Psoas muscle (tissue), 8 donors: ENCODE data around the gene MDM2. TPM values are rescaled to one million over a fixed set of nuclear protein-coding genes. Genes with fewer than 3 reads are reported as not detected.
A peak's percentile ranks its signal among the peaks of the same experiment; 100 is the strongest.

Experiments
- ATAC-seq, 4 donors: fragments of 200-7000 bp; cut with Tn5 transposase; one replicate each; pipeline ENCODE4 v1.9.1; 2020; ENCODE audit warnings: moderate library complexity in 3 of 4, mild to moderate bottlenecking in 2 of 4
- DNase-seq, 2 donors: peaks; one replicate each; pipeline ENCODE4 v3.0.0-alpha.2; 2020
- H3K27ac ChIP-seq: fragments of 200-600 bp; one replicate; pipeline ENCODE4 v1.8.0; 2022
- H3K27me3 ChIP-seq, 3 donors: fragments of 200-600 bp in 1 of 3; one replicate each; pipeline versions ENCODE4 v1.6.1 to v1.8.0; 2013 to 2022; ENCODE audit warnings: low read length in 2 of 3, mild to moderate bottlenecking in 2 of 3, moderate library complexity in 1 of 3; ENCODE audit not compliant: insufficient read depth in 3 of 3
- H3K36me3 ChIP-seq, 2 donors: fragments of 200-600 bp in 1 of 2; one replicate each; pipeline versions ENCODE4 v1.6.1 to v1.8.0; 2013 to 2022; ENCODE audit warnings: low read depth in 1 of 2, mild to moderate bottlenecking in 1 of 2, moderate library complexity in 1 of 2; ENCODE audit not compliant: insufficient read depth in 1 of 2
- H3K4me1 ChIP-seq: fragments of 200-600 bp; one replicate; pipeline ENCODE4 v1.8.0; 2022
- H3K4me3 ChIP-seq: fragments of 200-600 bp; one replicate; pipeline ENCODE4 v1.8.0; 2022; ENCODE audit warnings: mild to moderate bottlenecking
- H3K9me3 ChIP-seq: fragments of 200-600 bp; one replicate; pipeline ENCODE4 v1.8.0; 2022
- WGBS, 3 donors: extraction: QIAGEN DNeasy Blood & Tissue Kit; methylation state at CpG; one replicate each; pipeline versions ENCODE4 v1.1.6 to v1.1.7; 2013; 5-methylcytosine and 5-hydroxymethylcytosine counted together
- intact Hi-C, 2 donors: fragments of 100-400 bp; cut with DNase I; formaldehyde crosslinking; loops; one replicate each; pipeline versions ENCODE4 v1.11.0 to v1.14.2; 2022
- polyA plus RNA-seq, 3 donors: library from polyadenylated mRNA; stranded (reverse); fragments of 200-250 nt; gene quantifications; one replicate each; pipeline ENCODE4 v1.2.3, GENCODE V29; 2013
- total RNA-seq, 4 donors: library from RNA; stranded (reverse); fragmentation: NEBNext Ultra II Directional in 2 of 4; extraction: Animal tissue kit (Norgen Biotek cat#: 25700) in 2 of 4; gene quantifications; one replicate each; pipeline versions ENCODE4 v1.2.1 to v1.2.4, GENCODE V29; 2021 to 2023
- TF ChIP-seq, protein P1 (sequence below): fragments of 200-600 bp; IDR thresholded peaks from one replicate; pipeline ENCODE4 v1.8.0; 2022; ENCODE audit warnings: antibody characterized with exemption
- donor health status: healthy with polysubstance abuse.
- donor health status: DM: no; HTN: no; CAD: no; lungs with moderate emphysema.
- donor health status: Bipolar disorder and iron deficiency.
- donor health status: healthy.
- donor health status: DM: yes; HTN: yes; CAD: no.
- donor health status: DM: no; HTN: no; CAD: no.
- donor health status: DM: no; HTN: no; CAD: no.
- donor health status: DM: yes; HTN: yes; CAD: no.

Gene MDM2
- total and polyA plus RNA-seq, 7 donors = 25.0 to 455 (median 51.8) TPM

DNA sequence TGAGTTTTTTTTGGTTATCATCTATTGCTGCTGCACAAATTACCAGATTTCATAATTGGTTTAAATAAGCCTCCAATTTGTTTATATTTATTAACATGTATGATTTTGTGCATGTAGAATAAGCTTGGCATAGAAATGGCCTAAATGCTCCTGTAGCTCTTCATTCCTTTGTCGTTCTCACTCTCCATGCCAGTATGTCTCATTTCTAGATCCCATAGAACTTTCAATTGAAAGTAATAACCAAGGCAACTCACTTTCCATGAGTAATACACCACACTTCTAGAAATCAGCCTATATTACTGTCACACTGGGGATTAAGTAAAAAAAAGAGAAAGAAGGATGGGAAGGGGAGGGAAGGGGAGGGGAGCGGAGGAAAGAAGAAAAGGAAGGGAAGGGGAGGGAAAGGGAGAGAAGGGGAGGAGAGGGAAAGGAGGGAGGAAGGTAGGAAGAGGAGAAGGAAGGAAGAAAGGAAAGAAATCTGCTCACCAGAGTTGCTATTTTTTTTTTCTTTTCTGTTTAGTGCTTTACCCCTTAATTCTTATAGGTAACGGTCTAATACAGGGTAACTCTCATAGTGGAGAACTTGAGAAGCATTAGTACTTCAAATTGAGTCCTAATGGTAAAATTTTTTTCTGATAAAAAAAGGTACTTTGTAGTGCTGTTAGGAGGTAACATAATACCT, 45.6 kb downstream of the MDM2 start:
- Histone ChIP-seq H3K36me3 (no peaks in the 10 kb centered on the region), H3K4me1 (no peaks in the 10 kb centered on the region), H3K27ac (no peak overlapping the region), H3K4me3 (no peak overlapping the region), H3K27me3 (no peaks in the 10 kb centered on the region), H3K9me3 (no peaks in the 10 kb centered on the region)
- TF ChIP-seq, protein P1, sequence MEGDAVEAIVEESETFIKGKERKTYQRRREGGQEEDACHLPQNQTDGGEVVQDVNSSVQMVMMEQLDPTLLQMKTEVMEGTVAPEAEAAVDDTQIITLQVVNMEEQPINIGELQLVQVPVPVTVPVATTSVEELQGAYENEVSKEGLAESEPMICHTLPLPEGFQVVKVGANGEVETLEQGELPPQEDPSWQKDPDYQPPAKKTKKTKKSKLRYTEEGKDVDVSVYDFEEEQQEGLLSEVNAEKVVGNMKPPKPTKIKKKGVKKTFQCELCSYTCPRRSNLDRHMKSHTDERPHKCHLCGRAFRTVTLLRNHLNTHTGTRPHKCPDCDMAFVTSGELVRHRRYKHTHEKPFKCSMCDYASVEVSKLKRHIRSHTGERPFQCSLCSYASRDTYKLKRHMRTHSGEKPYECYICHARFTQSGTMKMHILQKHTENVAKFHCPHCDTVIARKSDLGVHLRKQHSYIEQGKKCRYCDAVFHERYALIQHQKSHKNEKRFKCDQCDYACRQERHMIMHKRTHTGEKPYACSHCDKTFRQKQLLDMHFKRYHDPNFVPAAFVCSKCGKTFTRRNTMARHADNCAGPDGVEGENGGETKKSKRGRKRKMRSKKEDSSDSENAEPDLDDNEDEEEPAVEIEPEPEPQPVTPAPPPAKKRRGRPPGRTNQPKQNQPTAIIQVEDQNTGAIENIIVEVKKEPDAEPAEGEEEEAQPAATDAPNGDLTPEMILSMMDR = no peak
- intact Hi-C loops = no loop called here
- ATAC-seq = no peak
- DNase-seq = no peak
- WGBS, 3 donors = 84 to 88% (median 85%) methylated on average over 3 of the region's 3 CpGs

DNA sequence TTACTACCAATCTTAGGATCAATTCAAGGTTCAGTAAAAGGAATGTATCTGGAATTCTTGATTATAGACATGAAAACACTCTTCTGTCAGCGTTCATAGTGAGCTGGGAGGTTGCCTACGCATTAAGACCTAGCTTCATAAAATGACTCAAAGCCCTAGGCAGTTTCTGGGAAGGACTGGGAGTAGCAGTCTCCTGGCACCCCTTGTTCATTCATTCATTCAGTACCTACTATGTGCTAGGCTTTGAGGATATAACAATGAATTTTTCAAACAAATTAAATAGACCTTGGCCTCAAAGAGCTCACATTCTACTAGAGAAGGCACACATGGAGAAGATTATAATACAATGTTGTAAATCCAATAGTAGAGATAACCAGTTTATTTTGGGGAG, 46.1 kb downstream of the MDM2 start:
- intact Hi-C loops = no loop called here
- Histone ChIP-seq H3K9me3 (no peaks in the 10 kb centered on the region), H3K4me3 (no peak overlapping the region), H3K4me1 (no peaks in the 10 kb centered on the region), H3K36me3 (no peaks in the 10 kb centered on the region), H3K27me3 (no peaks in the 10 kb centered on the region), H3K27ac (no peak overlapping the region)
- WGBS, 3 donors = 68 to 90% (median 84%) methylated on average over 2 of the region's 2 CpGs
- no peak for DNase-seq
- ATAC-seq = peak in 1 of 4 donors; percentile 12
- TF ChIP-seq, protein P1 = no peak

DNA sequence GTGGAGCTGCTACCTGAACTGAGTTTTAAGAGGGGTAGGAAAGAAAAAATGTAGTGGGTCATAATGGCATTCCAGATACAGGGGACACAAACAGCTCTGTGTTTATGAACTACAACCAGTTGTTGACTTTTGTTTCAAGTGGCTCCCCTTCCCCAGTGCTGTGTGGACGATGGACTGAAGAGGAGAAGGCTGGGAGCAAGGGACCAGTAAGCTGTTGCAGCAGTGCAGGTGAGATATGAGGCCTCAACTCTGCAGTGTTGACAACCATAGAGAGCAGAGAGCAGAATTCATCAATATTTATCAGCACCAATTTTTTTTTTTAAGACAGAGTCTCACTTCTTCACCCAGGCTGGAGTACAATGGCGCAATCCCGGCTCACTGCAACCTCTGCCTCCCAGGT, 46.6 kb downstream of the MDM2 start:
- intact Hi-C loops = no loop called here
- Histone ChIP-seq H3K27me3 (no peaks in the 10 kb centered on the region), H3K9me3 (no peaks in the 10 kb centered on the region), H3K4me1 (no peaks in the 10 kb centered on the region), H3K36me3 (no peaks in the 10 kb centered on the region), H3K27ac (no peak overlapping the region), H3K4me3 (no peak overlapping the region)
- no peak for DNase-seq
- TF ChIP-seq, protein P1 = no peak
- WGBS, 3 donors = 90 to 98% (median 98%) methylated on average over 3 of the region's 3 CpGs
- ATAC-seq = peak in 1 of 4 donors; percentile 16

DNA sequence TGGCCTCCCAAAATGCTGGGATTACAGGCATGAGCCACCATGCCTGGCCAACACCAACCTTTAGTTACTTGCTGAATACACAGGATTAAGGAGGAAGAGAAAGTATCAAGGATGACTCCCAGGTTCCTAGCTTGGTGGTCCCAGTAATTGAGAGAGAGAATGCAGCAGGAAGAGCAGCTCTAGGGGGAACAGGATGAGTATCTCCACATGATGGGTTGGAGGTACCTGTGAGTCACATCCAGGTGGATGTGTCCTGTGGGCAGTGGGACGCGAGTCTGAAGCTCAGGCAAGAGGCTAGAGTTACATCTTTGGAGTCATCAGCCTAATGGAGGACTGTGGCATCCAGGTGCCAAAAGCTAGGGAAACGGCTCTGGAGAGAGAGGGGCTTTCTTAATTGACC, 47.1 kb downstream of the MDM2 start:
- no peaks in the 10 kb centered on the region for H3K9me3 ChIP-seq
- H3K27me3 ChIP-seq = no peaks in the 10 kb centered on the region
- TF ChIP-seq, protein P1 = no peak
- no peak overlapping the region for H3K27ac ChIP-seq
- WGBS, 3 donors = 86 to 93% (median 87%) methylated on average over 3 of the region's 3 CpGs
- no peak overlapping the region for H3K4me3 ChIP-seq
- DNase-seq = no peak
- intact Hi-C loops = no loop called here
- no peaks in the 10 kb centered on the region for H3K4me1 ChIP-seq
- H3K36me3 ChIP-seq = no peaks in the 10 kb centered on the region
- ATAC-seq = peak in 1 of 4 donors; percentile 21

DNA sequence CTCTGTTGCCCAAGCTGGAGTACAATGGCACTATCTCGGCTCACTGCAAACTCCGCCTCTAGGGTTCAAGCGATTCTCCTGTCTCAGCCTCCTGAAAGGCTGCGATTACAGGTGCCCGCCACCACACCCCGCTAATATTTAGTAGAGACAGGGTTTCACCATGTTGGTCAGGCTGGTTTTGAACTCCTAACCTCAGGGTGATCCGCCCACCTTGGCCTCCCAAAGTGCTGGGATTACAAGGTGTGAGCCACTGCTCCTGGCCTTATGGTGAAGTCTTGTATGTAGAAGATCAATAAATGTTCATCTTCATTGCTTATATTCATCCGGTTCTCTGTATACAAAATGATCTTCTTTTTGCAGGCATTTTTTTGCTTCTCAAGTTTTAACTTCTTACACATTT, 47.8 kb downstream of the MDM2 start:
- intact Hi-C loops = no loop called here
- WGBS, 3 donors = 96 to 97% (median 97%) methylated on average over 8 of the region's 8 CpGs
- Histone ChIP-seq H3K4me3 (no peak overlapping the region), H3K9me3 (no peaks in the 10 kb centered on the region), H3K27ac (no peak overlapping the region), H3K36me3 (no peaks in the 10 kb centered on the region), H3K4me1 (no peaks in the 10 kb centered on the region), H3K27me3 (no peaks in the 10 kb centered on the region)
- TF ChIP-seq, protein P1 = no peak
- no peak for DNase-seq
- no peak for ATAC-seq
